Measurements from ENCODE around the gene TMEM18.

DNA sequence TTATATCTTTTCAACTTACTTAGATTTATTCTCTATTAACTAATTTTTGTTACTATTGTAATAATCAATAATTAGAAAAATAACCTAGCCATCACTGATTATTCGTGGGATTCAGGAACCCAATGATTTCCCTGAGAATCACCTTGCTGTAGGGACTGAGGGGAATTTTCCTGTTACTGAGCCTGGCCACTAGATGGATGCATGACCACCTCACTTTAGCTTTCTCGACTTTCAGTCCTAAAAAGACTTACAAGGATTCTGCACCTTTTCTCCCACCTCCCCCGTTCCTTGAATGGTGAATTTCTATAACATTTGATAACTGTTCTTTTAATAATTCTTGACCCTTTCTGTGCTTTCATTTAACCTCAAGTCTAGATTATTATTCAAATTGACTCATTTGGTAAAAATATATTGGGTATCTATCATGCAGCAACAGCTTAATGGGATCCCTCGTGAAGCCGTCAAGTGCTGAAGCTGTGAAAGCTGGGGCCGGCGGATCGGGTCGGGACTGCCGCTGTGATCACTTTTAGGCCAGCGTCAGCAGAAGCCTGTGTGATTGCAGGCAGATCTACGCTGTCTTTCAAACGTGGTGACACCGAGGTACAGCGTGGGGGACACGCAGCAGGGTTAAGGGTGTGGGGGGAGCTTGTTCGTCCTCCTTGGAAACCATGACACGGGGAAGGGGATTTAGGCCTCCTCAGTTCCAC, 38.8 kb upstream of the TMEM18 start:
- TF ChIP-seq, protein P1, sequence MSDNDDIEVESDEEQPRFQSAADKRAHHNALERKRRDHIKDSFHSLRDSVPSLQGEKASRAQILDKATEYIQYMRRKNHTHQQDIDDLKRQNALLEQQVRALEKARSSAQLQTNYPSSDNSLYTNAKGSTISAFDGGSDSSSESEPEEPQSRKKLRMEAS (IDR thresholded peaks at IDR 0.05): no peak
- TF ChIP-seq, protein P2, sequence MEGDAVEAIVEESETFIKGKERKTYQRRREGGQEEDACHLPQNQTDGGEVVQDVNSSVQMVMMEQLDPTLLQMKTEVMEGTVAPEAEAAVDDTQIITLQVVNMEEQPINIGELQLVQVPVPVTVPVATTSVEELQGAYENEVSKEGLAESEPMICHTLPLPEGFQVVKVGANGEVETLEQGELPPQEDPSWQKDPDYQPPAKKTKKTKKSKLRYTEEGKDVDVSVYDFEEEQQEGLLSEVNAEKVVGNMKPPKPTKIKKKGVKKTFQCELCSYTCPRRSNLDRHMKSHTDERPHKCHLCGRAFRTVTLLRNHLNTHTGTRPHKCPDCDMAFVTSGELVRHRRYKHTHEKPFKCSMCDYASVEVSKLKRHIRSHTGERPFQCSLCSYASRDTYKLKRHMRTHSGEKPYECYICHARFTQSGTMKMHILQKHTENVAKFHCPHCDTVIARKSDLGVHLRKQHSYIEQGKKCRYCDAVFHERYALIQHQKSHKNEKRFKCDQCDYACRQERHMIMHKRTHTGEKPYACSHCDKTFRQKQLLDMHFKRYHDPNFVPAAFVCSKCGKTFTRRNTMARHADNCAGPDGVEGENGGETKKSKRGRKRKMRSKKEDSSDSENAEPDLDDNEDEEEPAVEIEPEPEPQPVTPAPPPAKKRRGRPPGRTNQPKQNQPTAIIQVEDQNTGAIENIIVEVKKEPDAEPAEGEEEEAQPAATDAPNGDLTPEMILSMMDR (IDR thresholded peaks at IDR 0.05 in 2 of 3, conservative IDR thresholded peaks at IDR 0.05 in 1 of 3; ENCODE audit: borderline replicate concordance in 1 of 3, insufficient read depth in 1 of 3, low read depth in 2 of 3, low read length in 2 of 3): peak; percentile 9 to 36 (median 34); a peak in 3 of 6 replicates
- TF ChIP-seq POLR2AphosphoS5 (IDR thresholded peaks at IDR 0.05; ENCODE audit: low read depth, low read length) (no peak), POLR2A (IDR thresholded peaks at IDR 0.05; ENCODE audit: borderline replicate concordance, extremely low read depth, insufficient read depth, insufficient read length) (no peak), ZNF274 (IDR thresholded peaks at IDR 0.05; ENCODE audit: low read depth, low read length) (no peak), EGR1 (IDR thresholded peaks at IDR 0.05; ENCODE audit: low read depth) (no peak)

Data from HCT116 (cell line).